GM23248 (cell line): ENCODE results near the gene CD6.

ENCODE experiments used
- EZH2 ChIP-seq: fragments of 200-600 bp; sonication (generic); IDR thresholded peaks from 2 replicates; pipeline ENCODE4 v1.6.1; 2018; ENCODE audit warnings: antibody characterized with exemption, mild to moderate bottlenecking; ENCODE audit not compliant: insufficient read depth, poor library complexity, severe bottlenecking
- EZH2phosphoT487 ChIP-seq: fragments of 200-600 bp; sonication (generic); IDR thresholded peaks from 2 replicates; pipeline ENCODE4 v1.6.1; 2018; ENCODE audit warnings: antibody characterized with exemption, moderate library complexity, mild to moderate bottlenecking, low read depth; ENCODE audit not compliant: insufficient read depth

GRCh38 chr11:61069427-61069826 lies 97.9 kb downstream of the CD6 start:
- TF ChIP-seq EZH2 = no peak
- TF ChIP-seq EZH2phosphoT487 = no peak
